ENCODE measurements around the gene RARS2.
"Not testable (repeated sequence)": the region's sequence is repeated elsewhere in the genome, so short reads cannot be mapped to it uniquely, and the experiment has no call there.

Gene RARS2

DNA sequence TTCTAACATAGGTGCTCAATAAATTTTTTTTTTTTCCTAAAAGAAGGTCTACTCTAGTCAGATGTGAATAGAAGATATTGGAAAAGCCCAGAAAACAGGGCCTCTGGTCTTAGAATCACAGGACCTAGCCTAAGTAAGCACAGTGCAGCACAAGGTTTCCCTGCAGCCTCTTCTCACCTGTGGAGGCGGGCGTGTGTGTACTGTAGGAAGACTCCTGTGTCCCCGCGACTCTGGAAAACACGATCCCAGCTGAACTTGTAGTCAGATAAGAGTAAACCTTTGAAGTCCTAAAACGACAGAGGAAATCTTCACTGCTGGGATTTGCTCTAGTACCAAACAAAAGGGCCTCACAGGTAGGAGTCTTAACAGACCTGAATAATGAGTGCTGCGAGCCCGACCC lies 71.3 kb downstream of the RARS2 start:
- FAIRE-seq (no peak), DNase-seq (ENCODE audit: extremely low spot score, insufficient read length, low read depth) (no peak)

DNA sequence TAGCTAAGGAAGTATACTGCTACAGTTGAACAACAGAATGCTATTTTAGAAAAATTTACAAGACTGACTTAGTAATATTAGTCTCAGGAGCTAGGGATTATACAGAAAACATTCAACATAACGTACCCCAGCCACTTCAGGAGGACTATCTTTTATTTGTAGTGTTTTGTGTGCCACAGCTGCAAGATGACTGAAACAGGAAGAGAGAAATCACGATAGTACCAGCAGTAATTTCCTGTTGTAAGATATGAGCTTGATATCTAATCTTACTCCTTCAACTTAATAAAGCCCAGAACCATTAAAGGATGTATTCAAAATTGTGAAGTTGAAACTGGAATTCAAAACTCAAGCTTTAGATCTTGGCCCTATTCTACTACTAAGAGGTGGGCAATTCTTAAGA lies 75.0 kb downstream of the RARS2 start:
- FAIRE-seq (no peak), DNase-seq (ENCODE audit: extremely low spot score, insufficient read length, low read depth) (no peak)

DNA sequence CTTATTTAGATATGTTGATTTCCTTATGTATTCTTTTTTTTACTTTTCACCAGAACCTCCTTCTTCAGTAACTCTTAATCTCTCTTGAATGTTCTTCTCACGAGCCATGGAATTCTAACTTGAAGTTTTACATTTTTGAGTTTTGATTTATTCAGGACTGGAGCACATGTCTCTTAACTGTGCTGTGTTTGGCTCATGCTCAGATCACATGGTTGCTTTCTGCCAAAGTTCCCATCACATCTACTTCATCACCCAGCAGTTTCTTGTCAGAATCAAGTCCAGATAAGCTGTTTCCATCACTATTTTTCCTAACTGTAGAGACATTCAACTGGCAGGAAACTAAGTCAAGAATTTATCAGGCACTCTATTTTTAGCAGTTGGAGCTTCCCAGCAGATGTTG lies 85.3 kb downstream of the RARS2 start:
- FAIRE-seq, result no peak
- DNase-seq (ENCODE audit: extremely low spot score, insufficient read length, low read depth), result no peak

DNA sequence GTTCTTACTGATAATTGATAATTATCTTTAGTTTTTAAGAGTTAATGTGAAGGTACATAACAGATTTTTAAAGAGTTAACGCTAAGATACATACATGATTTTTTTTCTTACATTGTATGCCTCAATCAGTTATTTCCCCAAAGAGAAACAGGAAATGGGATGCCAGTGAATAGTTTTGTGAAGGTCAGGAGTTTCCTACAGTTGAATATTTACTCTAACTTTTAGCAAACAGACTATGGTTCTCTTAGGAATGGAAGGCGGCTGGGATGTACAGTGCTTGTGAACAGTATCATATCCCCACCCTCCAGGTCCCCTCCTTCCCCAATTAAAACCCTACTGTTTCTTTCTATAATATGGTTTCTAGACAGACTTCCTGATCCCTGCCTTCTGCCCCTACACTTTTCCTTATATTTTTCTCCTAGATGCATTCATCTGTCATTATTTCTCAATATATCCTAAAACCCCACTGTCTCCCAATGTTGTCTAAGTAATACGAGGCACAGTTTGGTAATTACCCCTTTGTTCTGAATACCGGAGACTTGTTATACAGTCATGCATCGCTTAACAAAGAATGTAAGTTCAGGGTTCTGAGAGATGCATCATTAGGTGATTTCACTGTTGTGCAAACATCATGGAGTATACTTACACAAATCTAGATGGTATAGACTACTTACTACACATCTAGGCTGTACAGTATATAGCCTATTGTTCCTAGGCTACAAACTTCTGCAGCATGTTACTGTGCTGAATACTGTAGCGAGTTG lies 87.8 kb downstream of the RARS2 start:
- FAIRE-seq, result no peak
- DNase-seq (ENCODE audit: extremely low spot score, insufficient read length, low read depth), result no peak

DNA sequence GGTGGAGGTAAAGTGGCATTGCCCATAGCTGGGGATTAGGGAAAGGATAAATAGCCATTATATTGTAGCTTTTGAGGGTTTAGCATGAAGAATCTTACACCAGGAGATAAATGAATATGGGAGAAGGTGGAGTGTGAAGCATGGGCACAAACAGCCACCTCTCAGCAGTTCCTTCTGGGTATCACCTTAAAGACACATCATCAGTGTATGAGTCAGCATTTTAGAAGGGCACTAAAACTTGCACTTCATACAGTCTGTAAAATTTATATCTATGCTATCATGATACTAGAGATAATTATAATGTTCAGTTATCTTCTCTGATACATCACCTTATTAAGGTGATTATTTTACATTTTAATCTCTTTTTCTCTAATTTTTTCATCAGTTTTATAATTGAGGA lies 91.7 kb downstream of the RARS2 start:
- no peak for DNase-seq (ENCODE audit: extremely low spot score, insufficient read length, low read depth)
- FAIRE-seq, result no peak

DNA sequence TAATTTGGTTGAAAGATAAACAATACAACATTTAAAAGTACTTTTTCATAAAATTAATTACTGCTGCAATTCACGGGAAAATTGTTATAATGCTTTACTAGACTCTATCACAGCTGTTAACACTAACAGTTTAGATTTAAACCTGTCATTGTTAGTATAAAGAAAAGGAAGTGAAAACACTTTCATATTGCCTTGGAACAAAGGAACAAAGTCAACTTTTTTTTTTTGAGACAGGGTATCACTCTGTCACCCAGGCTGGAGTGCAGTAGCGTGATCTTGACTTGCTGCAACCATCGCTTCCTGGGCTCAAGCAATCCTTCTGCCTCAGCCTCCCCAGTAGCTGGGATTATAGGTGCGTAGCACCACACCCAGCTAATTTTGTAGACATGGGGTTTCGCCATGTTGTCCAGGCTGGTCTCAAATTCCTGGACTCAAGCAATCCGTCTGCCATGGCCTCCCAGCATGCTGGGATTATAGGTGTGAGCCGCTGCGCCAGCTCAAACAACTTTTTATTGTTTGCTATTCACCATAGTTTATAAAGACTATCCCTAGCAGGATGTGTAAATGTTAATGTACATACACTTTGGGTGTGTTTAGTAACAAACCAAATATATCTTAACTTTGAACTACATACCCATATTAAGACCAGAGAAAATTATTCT lies 94.9 kb downstream of the RARS2 start:
- FAIRE-seq (no peak), DNase-seq (ENCODE audit: extremely low spot score, insufficient read length, low read depth) (no peak)

DNA sequence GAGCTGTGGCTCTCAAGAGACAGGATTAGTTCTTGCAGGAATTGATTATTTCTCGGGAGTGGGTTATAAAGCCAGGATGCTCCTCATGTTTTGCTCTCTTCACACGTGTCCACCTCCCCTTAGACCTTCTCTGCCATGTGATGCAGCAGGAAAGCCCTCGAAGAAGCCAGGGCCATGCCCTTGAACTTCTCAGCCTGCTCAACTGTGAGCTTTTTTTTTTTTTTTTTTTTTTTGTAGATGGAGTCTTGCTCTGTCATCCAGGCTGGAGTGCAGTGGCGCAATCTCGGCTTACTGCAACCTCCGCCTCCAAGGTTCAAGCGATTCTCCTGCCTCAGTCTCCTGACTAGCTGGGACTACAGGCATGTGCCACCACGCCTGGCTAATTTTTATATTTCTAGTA lies 100.5 kb downstream of the RARS2 start:
- DNase-seq (ENCODE audit: extremely low spot score, insufficient read length, low read depth); FAIRE-seq: not testable (repeated sequence)

DNA sequence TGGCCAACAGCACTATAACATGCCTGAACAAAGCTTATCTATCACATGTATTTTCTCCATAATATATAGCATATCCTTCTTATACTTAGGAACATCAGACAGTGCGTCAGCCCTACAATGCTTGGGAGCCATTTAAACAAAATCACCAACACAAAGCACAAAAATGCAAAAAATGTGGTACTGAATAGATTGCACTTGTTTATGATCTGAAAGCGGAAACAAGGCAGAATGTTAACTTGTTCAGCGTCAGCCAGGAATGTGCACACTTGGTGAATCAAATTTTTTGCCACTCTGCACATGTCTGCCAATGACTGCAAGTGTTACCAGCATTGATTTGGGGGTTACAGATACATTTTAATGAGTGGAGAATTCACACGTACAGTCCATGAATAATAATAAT lies 102.2 kb downstream of the RARS2 start:
- FAIRE-seq (no peak), DNase-seq (ENCODE audit: extremely low spot score, insufficient read length, low read depth) (no peak)

DNA sequence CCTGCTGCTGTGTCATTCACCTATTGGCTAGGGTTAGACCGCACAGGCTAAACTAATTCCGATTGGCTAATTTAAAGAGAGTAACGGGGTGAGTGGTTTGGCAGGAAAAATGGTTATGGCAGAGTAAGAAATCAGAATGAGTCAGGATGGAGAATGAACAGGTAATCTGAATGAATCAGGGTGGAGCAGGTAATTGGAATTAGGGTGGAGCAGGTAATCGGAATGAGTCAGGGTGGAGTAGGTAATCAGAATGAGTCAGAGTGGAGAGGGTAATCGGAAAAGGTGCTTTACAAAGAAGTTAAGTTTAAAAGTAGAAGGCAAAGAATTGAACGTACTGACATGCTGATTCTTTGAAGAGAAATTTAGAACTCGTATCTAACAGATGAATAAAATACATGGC lies 105.3 kb downstream of the RARS2 start:
- FAIRE-seq, result no peak
- no peak for DNase-seq (ENCODE audit: extremely low spot score, insufficient read length, low read depth)

DNA sequence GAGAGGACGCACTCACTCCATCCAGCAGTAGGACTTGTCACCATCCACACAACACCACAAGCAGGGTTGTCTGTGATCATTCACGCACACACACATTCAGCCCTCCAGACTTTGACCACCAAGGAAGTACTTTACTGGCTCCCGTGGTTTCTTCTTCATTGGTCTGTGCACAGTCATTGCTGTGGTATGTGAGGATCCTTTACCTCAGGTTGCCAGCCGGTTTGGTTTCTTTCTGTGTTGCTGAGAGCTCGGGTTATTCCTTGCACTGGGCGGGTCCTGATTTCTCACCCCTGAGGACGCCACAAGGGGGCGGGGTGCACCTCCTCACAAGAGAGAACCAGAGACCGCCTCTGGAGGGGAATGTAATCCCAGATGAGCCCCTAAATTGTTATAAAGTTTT lies 105.9 kb downstream of the RARS2 start:
- FAIRE-seq (no peak), DNase-seq (ENCODE audit: extremely low spot score, insufficient read length, low read depth) (no peak)

DNA sequence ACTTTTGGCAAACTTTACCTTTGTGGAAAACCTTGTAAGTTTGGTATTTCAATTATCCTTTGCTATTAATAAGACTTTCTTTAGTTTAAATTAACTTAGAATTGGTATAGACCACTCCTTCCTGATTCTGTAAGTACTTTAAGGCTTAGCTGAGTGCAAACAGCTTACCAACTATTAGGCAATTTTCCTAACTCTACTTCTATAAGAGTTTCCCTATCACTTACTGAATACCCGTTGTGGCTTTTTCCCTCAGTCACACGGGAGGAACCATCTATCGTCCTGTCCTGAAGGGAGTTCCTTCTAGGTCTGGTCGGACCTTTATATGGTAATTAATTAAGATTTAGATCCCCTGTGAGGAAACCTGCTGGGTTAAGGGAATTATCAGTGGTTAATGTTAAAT lies 107.4 kb downstream of the RARS2 start:
- DNase-seq (ENCODE audit: extremely low spot score, insufficient read length, low read depth) (no peak), FAIRE-seq (no peak)

DNA sequence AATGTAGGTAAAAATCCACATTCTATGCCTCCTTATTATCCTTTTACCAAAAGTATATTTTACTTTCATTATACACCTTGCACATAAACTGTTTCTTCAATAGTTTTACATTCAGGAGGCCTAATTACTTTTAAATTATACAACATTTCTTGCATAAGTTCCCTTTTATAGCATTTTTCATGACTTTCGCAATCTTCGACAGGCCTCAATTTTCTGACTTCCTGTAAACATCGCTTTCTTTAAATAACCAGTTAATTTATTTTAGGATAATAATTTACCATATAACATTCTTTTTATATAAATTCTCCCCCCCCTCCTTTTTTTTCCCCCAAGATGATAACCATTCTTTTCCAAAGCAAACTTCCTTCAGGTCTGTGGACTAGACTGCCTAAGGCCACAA lies 107.9 kb downstream of the RARS2 start:
- no peak for FAIRE-seq
- DNase-seq (ENCODE audit: extremely low spot score, insufficient read length, low read depth), result no peak

DNA sequence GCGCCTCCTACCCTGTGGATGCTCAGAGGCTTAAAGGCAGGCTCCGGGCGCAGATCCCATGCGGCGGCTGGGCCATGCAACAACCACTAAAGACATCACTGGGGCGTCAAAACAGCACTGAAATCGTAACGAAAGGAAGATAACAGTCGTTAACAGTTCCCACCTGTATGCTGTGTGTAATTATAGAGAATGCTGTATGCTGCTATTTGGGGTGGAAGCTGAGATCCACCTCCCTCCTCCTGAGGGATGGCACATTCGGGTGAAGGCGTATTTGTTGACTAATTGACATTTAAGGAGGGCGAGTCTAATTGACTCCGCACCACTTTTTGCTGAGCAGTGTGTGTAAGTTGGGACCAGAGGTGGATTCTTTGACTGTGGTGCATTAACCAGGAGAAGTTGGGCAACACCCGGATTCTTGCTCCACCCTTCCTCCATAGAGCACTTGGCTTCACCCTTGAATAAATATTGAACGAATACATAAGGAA lies 116.3 kb downstream of the RARS2 start:
- DNase-seq (ENCODE audit: extremely low spot score, insufficient read length, low read depth) (peak; percentile 2), FAIRE-seq (no peak)

DNA sequence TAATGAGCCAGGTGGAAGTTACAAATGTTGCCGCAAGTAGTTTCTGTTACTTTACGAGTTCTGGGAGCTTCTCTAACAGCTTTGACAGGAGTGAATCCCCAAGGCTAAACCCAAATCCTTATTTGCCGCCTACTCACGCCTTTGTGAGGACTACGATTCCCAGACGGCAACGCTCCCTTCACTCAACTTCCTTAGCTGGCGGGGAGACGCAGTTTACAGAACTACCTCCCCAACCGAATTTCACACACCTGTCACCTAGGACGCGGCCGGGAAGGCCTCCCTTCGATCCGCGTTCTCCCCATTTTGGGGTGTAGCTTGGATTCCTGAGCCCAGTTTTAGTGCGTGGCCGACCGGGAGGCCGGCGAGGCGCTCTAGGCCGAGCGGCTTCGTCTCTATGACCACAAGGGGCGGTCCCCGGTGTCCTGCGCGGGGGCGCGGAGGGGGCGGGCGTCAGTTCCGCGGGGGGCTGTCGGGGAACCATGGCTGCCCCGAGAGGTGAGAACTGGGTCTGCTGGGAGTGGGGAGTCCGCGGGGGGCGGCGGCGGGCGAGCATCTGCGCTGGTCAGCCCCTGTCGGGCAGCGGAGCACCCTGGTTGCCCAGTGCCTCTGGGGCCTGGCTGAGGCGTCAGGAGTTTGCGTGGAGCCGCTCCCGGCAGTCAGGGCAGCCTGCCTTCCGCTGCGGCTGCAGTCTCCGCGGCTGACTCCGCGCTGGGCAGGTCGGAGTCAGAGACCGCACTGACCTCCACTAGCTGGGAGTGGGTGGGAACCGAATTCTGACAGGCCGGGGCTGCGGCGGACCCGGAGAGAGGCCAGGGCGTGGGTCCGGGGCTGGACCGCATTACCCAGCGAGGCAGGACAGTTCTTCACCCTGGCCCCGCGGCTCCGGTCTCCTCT lies 117.0 kb downstream of the RARS2 start, which contains the start of gene SLC35A1:
SLC35A1 (plus strand) TSS at position 450 of the 894 bp plus-strand sequence; CDS start at position 480, 30 bp downstream.
- DNase-seq (ENCODE audit: extremely low spot score, insufficient read length, low read depth), result peak; percentile 87
- peak; percentile 83 for FAIRE-seq

DNA sequence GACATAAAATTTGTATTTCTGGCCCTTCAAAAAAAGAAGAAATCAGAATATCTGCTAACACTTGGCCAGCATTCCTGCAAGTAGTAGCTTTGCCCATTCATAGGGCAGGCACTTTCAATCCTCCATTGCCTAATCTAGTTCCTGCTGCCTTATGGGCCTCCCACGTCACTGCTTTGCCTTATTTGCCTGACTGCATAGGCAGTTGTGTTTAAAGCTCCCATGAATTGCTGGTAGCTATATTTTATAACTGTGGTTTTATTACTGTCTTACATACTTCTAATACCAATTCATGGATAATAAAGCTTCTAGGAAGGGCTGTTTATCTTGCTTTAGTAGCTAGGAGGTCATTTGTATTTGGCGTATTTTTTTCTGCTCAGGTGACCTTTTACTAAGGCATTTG lies 124.7 kb downstream of the RARS2 start:
- no peak for FAIRE-seq
- no peak for DNase-seq (ENCODE audit: extremely low spot score, insufficient read length, low read depth)
